GM19240 (cell line): ENCODE data around the gene KCNJ16.

ENCODE experiments used
- DNase-seq: peaks from one replicate; pipeline ENCODE4 v3.0.0; 2011; ENCODE audit warnings: low spot score; ENCODE audit not compliant: insufficient read length

The KCNJ16 gene

GRCh38 chr17:70098030-70098429, 23.0 kb downstream of the KCNJ16 start:
- DNase-seq: no peak

DNA sequence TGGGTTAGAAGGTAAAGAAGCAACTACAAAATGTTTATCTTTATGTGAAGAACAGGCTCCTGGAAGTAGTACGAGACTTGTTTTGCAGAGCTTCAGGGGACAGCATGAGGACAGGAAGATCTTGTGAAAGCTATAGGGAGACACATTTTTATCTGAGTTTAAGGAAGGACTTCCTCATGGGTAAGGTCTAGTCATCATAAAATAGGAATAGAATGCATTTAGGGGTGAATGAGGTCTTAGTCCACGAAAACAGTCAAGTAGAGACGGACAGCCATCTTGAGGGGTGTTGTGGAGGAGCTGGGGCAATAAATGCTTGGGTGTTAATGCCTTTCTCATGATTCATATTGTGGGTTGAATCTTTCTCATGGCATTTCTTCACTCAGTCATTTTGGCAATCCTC, 24.3 kb downstream of the KCNJ16 start:
- no peak for DNase-seq

DNA sequence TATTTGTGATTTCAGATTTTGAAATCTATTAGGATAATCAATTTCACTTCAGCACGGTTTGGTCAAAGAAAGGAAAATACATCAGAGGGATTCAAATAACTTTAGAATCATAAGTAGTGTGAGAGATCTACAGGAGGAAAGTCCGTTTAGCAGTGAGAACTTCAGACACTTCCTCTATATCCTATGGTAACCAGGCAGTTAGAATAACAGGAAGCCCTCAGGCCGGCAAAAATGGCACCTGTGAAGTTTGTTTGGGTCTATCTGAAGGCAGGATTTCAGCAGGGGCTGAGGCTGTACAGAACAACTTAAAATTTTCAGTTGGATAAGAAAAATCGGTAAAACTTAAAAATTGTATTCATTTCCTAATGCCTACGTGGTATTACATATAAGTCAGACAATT, 24.9 kb downstream of the KCNJ16 start:
- DNase-seq: no peak

- no peak for DNase-seq
These were observed 26.0 kb downstream of the KCNJ16 start for GRCh38 chr17:70100983-70101382.

- DNase-seq: no peak
These were observed 27.5 kb downstream of the KCNJ16 start for GRCh38 chr17:70102531-70102930.

DNA sequence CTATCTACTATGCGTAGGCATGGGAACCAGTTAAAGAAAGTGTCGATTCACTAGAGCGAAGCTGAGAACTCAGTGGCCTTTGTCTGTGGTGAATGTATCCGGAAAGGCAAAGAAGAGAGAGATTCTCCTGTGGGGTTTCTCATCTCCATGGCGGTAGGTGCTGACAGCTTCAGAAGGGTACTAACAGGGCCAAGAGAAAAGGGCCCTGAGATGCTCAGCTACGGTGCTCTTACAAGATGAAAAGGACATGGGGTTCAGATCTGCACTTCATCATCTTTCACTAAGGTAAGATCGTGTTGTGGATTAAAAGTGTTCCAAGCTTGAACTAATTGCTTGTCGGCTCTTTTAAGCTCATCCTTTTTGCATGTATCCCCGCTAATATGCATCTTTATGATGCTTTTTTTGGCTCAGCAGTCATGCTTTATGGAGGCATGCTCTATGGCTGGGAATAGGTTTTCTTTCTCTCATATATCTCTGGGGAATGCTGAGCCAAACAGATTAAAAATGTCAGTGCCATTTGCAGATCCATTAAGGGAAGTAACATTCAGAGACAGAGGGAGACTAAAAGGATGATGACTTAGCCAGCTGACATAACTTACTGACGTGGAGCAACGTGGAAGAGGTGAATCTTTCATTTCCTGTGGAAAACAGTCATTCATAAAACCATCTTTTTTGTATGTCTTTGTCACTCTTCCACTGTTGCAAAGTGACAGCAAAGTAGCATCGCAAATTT, 29.9 kb downstream of the KCNJ16 start:
- no peak for DNase-seq

DNA sequence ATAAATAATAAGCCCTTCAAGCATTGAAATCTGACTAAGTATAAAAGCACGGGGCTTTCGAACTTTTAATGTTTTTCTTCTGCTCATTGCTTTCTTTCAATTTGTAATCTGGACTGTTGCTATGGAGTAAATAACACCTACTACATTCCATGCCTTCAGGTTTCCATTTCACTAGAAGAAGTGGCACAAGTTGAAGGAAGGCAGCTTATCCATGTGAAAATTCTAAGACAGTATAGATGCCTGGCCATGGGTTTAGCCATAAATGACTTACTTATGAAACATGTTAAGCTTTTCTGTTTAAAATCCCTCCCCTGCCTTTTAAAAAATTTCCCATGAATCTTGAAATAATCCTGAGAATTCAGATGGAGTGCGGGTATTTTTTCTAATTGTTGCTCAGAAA, 30.6 kb downstream of the KCNJ16 start:
- DNase-seq: no peak

DNA sequence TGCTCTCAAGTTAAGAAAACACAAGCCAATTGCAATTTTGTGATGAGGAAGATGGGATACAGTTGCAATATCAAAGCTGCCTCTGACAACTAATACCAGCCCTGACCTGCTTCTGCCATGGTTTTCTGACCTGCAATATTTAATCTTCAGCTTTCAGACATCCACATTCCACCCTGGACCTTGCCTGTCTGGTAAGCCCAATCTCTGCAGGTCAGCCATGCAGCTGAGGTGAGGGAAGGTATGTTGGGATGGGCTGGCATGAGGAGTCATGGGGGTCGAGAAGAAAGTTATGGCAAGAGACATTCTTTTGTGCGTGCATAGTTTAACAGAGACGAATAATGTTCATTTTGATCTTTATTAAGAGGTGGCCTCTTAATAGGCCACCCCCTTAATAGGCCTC, 31.5 kb downstream of the KCNJ16 start:
- DNase-seq: no peak

DNA sequence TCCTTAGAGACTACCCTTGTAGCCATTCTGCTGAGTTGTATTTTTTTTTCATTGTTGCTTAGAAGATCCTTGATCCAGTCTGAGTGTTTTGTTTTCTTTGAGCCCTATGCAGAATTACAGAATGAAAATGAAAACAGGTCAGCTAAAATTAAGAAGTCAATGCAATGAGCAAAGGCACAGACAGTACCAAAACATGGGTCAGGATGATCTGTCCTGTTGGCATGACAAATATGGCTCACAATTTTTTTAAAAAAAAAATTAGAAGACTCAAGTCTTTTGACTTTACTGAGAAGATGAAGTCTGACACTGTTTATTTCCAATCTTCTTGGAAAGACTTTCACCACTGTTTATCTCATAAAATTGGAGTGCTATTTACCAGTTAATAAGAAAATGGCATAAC, 32.4 kb downstream of the KCNJ16 start:
- DNase-seq: no peak

DNA sequence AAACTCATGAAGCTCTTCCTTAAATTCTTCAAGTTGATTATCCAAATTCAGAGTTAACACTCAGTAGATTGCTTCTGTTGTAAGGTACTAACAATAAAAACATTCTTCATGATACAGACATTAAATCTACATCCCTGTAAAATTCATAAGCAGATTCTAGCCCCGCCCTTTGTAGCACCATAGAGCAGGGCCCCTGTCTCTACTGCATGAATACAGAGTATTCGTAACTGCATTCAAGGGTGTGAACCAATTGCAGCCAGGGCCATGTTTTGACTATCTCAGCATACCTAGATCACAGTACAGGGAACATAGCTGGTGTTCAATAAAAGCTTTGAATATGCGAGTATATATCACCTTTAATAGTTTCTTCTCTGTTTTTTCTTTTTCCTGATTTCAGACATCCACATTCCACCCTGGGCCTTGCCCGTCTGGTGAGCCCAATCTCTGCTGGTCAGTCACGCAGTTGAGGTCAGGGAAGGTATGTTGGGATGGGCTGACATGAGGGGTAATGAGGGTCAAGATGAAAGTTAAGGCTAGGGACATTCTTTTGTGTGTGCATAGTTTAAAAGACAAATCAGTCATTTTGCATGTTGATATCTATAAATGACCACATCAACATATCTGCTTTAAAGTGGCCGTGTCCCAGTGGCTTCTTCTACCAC, 33.0 kb downstream of the KCNJ16 start:
- DNase-seq: no peak

DNA sequence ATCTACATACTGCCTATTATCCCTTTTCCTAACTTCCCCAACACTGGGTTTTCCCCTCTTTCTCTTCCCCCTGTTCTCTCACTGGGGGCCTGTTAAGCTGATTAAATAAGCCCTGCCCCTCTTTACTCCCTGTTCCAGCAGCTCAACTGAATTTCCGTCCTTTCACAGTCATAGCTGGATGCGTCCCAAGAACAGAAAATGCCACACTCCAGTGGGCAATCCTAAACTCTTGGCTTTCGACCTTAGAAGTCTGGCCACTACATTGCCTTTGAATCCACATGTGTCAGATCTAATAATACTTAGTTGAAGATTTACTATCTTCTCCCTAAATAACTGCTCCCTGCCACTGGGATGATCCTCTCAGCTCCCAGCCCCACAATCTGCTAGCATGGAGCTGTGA, 34.5 kb downstream of the KCNJ16 start:
- DNase-seq: no peak

DNA sequence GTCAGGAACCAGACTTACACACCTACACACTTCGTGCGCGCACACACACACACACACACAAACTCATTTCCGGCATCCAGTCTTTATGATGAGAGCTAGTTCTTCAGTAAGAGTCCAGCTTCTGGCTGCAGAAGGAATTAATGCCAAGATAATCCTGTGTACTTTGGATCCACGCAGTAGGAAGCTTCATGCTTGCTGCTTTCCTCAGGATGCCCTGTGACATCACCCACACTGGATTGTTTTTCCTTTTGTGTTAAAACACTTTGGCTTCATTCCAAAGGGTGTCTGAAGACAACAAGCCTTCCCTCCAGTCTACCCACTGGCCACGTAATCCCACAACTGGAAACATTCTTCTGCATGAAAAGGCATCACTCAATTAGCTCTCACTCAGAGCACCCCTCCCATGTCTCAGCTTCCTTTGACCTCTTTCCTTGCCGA, 35.4 kb downstream of the KCNJ16 start:
- DNase-seq: no peak

DNA sequence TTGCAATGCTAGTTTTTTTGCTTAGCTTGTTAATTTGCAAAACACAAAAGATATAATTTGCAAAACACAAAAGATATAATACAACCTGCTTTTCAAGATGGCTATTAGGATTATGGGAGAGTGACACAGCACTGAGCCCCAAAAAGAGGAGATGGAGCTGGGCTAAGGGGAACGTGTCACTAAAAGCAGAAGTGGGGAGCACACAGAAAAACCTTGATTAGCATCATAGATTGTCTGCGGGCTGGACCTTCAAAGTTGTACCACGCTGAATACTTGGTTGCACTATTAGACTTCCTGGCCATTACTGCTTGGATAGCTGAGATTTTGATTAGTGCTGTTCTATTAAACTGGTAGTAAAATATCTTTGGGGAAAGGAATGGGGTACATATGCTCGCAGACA, 36.2 kb downstream of the KCNJ16 start:
- no peak for DNase-seq

DNA sequence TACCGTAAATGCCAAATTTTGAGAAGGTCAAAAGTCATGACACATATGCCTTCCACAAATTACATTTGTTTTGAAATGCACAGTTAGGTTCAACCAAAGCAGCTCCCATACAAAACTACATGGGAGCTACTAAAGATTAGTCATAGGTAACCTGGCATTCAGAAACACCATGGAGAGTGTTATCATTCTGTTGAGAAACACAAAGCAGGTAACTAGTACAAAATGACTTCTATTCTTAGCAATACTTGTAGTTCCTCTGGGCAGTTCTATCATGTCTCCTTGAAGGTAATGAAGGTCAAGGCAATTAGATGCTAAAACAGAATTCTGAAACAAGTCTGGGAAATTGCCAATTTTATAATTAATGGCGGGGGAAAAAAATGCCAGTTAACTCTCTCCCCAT, 39.4 kb downstream of the KCNJ16 start:
- DNase-seq: no peak

GRCh38 chr17:70115126-70115525, 40.1 kb downstream of the KCNJ16 start:
- DNase-seq: no peak

DNA sequence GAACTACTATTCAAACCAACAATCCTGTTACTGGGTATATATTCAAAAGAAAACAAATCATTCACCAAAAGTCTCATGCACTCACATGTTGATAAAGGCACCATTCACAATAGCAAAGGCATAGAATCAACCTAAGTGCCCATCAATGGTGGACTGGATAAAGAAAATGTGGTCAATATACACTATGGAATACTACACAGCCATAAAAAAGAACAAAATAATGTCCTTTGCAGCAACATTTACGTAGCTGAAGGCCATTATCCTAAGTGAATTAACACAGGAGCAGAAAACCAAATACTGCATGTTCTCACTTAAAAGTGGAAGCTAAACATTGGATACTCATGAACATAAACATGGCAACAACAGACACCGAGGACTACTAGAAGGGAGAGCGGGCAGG, 41.9 kb downstream of the KCNJ16 start:
- DNase-seq: no peak

GRCh38 chr17:70119545-70119944, 44.5 kb downstream of the KCNJ16 start:
- DNase-seq: no peak

DNA sequence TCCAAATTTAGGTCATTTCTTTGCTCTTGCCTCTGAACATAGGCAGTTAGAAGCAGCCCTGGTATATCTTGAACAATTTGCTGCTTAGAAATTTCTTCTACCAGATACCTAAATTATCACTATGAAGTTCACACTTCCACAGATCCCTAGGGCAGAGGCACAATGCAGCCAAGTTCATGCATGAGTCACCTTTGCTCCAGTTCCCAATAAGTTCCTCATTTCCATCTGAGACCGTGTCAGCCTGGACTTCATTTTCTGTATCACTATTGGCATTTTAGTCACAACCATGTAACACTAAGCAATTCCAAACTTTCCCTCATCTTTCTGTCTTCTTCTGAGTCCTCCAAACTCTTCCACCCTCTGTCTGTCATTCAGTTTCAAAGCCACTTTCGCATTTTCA, 45.0 kb downstream of the KCNJ16 start:
- DNase-seq: no peak

DNA sequence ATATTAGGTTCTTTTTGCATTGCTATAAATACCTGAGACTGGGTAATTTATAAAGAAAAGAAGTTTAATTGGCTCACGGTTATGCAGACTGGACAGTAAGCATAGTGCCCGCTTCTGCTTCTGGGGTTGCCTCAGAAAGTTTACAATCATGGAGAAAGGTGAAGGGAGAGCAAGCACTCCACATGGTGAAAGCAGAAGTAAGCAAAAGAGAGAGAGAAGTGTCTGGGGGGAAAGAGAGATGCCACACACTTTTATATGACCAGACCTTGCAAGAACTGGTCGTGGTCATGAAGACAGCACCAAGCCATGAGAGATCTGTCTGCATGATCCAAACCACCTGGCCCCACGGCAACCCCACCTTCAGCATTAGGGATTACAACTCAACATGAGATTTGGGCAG, 45.4 kb downstream of the KCNJ16 start:
- no peak for DNase-seq

GRCh38 chr17:70121126-70121525, 46.1 kb downstream of the KCNJ16 start:
- DNase-seq: no peak

DNA sequence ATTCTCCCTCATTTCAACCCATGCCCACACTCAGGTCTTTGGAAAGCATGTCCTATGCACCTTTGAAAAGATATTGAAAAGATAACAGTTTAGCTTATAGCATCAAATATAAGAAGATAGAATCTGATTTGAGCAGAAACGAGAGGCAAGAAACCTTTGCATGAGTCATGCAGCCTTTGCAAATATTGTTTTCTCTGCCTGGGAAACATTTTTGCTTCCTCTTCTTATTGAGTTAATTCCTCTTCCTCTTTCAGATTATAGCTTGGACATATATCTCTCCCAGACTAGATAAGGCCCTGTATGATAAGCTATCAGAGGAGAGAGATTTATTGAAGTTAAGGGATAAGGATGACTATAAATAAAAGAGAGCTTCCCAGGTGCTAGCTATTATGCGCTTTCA, 48.2 kb downstream of the KCNJ16 start:
- DNase-seq: no peak

- no peak for DNase-seq
These were observed 49.7 kb downstream of the KCNJ16 start for GRCh38 chr17:70124723-70125122.

DNA sequence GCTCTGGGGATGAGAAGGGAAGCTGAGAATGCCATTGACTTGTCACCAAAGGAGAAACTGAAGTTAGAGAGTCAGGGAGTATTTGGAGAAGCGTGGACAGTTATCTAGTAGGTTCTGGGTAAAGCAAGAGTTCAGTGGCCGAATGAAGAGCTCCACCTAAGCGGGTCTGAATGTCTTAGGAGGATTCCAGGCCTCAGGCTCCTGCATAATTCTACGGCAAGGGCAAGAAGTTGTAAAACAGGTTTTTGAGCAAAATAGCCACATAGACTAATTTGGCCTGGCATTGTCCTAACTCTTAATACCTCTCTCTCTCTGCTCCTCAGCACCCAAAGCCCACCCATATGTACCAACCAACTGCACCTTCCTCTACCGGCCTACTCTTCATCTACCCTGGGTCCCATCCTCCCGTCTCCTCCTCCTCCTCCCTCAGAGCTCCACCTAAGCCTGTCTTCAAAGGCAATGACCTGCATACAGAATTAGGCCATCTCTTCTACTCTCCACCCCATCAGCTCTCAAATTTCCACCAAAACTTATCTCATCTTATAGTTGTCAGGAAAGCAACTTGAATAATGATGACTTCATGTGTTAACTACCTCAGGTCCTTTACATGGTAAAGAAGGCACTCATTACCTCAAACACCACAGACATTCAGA, 52.3 kb downstream of the KCNJ16 start:
- no peak for DNase-seq
